CD4-positive, alpha-beta T cell (primary cell): ENCODE measurements around the gene CDK17. TPM values are rescaled to one million over a fixed set of nuclear protein-coding genes. Genes with fewer than 3 reads are reported as not detected.

Source experiments
- ATAC-seq: fragments of 200-7000 bp; cut with Tn5 transposase; one replicate; pipeline ENCODE4 v1.10.0; 2022; ENCODE audit warnings: mild to moderate bottlenecking; ENCODE audit not compliant: poor library complexity
- CTCF ChIA-PET: fragments of 350-600 bp; sonication (Branson Sonifier 250); formaldehyde crosslinking; loops from one replicate; lab custom pipeline; 2021; ENCODE audit warnings: antibody characterized with exemption, inconsistent platforms; lab: Charles Lee
- POLR2A ChIA-PET: fragments of 350-600 bp; sonication (Branson Sonifier 250); formaldehyde crosslinking; loops from one replicate; lab custom pipeline; 2021; ENCODE audit warnings: antibody characterized with exemption, inconsistent platforms; lab: Charles Lee
- DNase-seq, 14 experiments: peaks; one replicate each; pipeline ENCODE4 v3.0.0-alpha.2; 2013 to 2020; ENCODE audit warnings: mixed read lengths in 2 of 14
- H3K27ac ChIP-seq, 2 donors: one replicate each; pipeline versions ENCODE4 v1.5.1 to v1.7.0; 2013; ENCODE audit warnings: low read length in 2 of 2, low read depth in 1 of 2, mild to moderate bottlenecking in 1 of 2
- H3K27me3 ChIP-seq, 2 experiments: 1 replicate in 1 of 2; 2 replicates in 1 of 2; pipeline versions ENCODE4 v1.6.1 to v1.7.0; 2013; ENCODE audit warnings: low read length in 2 of 2, control low read depth in 1 of 2, mild to moderate bottlenecking in 1 of 2, moderate library complexity in 1 of 2; ENCODE audit not compliant: insufficient read depth in 2 of 2, control insufficient read depth in 1 of 2
- H3K36me3 ChIP-seq: one replicate; pipeline ENCODE4 v1.6.1; 2013; ENCODE audit warnings: low read length, control low read depth; ENCODE audit not compliant: insufficient read depth
- H3K4me1 ChIP-seq: one replicate; pipeline ENCODE4 v1.6.1; 2013; ENCODE audit warnings: low read length, control low read depth; ENCODE audit not compliant: insufficient read depth
- H3K4me3 ChIP-seq: one replicate; pipeline ENCODE4 v1.5.1; 2013; ENCODE audit warnings: mild to moderate bottlenecking, low read length, moderate library complexity
- H3K9me3 ChIP-seq, 2 experiments: 1 replicate in 1 of 2; 2 replicates in 1 of 2; pipeline versions ENCODE4 v1.6.1 to v1.7.0; 2013; ENCODE audit warnings: low read length in 2 of 2, mild to moderate bottlenecking in 2 of 2, control low read depth in 1 of 2, moderate library complexity in 1 of 2; ENCODE audit not compliant: control insufficient read depth in 1 of 2, insufficient read depth in 1 of 2
- H3K27ac Mint-ChIP-seq: one replicate; pipeline ENCODE4 v1.8.0; 2020; ENCODE audit warnings: mixed read lengths
- H3K27me3 Mint-ChIP-seq: one replicate; pipeline ENCODE4 v1.8.0; 2021; ENCODE audit warnings: mixed read lengths
- H3K36me3 Mint-ChIP-seq: one replicate; pipeline ENCODE4 v1.8.0; 2021; ENCODE audit warnings: low read depth, mixed read lengths
- H3K4me1 Mint-ChIP-seq: one replicate; pipeline ENCODE4 v1.8.0; 2021; ENCODE audit warnings: low read depth, mixed read lengths
- H3K4me3 Mint-ChIP-seq: one replicate; pipeline ENCODE4 v1.8.0; 2020; ENCODE audit warnings: mild to moderate bottlenecking, mixed read lengths
- H3K9me3 Mint-ChIP-seq: one replicate; pipeline ENCODE4 v1.8.0; 2020; ENCODE audit warnings: mixed read lengths
- CTCF ChIP-seq: fragments of 200-600 bp; IDR thresholded peaks from one replicate; pipeline ENCODE4 v1.8.0; 2022; ENCODE audit warnings: antibody characterized with exemption, mild to moderate bottlenecking
- intact Hi-C, 2 experiments: fragments of 100-400 bp; cut with DNase I in 1 of 2; cut with micrococcal nuclease in 1 of 2; formaldehyde crosslinking; loops; one replicate each; pipeline versions ENCODE4 v1.15.1 to v1.9.0; 2023 to 2025; cut with DNase I, micrococcal nuclease
- total RNA-seq, 174 experiments: library from RNA in 2 of 174; stranded (reverse) in 2 of 174; gene quantifications; one replicate each; pipeline ENCODE4 v1.2.3 and lab custom pipeline; 2021 to 2026

Gene CDK17
- total RNA-seq, 2 experiments from 2014 or later = 112 to 113 TPM

DNA sequence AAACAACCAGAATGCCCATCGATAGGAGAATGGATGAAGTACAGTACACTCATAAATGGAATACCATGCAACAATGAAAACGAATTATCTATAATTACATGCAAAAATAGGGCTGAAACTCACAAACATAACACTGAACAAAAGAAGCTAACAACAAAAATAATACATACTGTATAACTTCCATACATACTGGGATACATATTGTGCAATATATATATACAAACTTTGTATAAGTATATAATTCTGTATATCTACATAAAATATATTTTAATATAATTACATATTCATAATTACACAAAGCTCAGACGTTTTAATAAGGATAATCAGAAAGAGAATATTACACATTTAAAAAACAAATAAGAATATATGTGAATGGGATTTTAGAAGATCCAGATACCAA, 90.2 kb downstream of the CDK17 start:
- Mint-ChIP-seq H3K36me3 (peaks cover 72% of the 10 kb centered on the region), H3K4me3 (no peak overlapping the region), H3K27me3 (no peaks in the 10 kb centered on the region), H3K4me1 (peaks cover 44% of the 10 kb centered on the region), H3K9me3 (no peaks in the 10 kb centered on the region), H3K27ac (no peak overlapping the region)
- H3K4me1 ChIP-seq = no peaks in the 10 kb centered on the region
- no peaks in the 10 kb centered on the region for H3K27me3 ChIP-seq
- no peak for ATAC-seq
- POLR2A ChIA-PET = interaction anchor here (7.1 kb wide), 1 partner anchor 90 kb away, joined by 67 read pairs; the partner anchor contains the start of gene CDK17
- no peak for DNase-seq
- intact Hi-C loops = no loop called here
- H3K4me3 ChIP-seq = no peak overlapping the region
- no peak overlapping the region for H3K27ac ChIP-seq
- CTCF ChIA-PET = no interaction called here
- no peak for TF ChIP-seq CTCF
- H3K9me3 ChIP-seq = no peaks in the 10 kb centered on the region
- H3K36me3 ChIP-seq = peaks cover 19% of the 10 kb centered on the region

GRCh38 chr12:96308881-96309280, 91.4 kb downstream of the CDK17 start:
- intact Hi-C loops = loop anchor here (5.0 to 10.0 kb wide), 3 partner anchors 46 to 88 kb away; no protein-coding TSS in a partner anchor
- Mint-ChIP-seq H3K9me3 (no peaks in the 10 kb centered on the region), H3K36me3 (peaks cover 84% of the 10 kb centered on the region), H3K27ac (peak overlapping the region; percentile 10), H3K4me1 (peaks cover 40% of the 10 kb centered on the region), H3K4me3 (no peak overlapping the region), H3K27me3 (no peaks in the 10 kb centered on the region)
- Histone ChIP-seq H3K4me3 (no peak overlapping the region), H3K36me3 (peaks cover 19% of the 10 kb centered on the region), H3K4me1 (no peaks in the 10 kb centered on the region), H3K9me3 (no peaks in the 10 kb centered on the region), H3K27ac (no peak overlapping the region), H3K27me3 (no peaks in the 10 kb centered on the region)
- ChIA-PET CTCF (interaction anchor here (0.9 kb wide), 1 partner anchor 24 kb away, joined by 3 read pairs; no protein-coding TSS in a partner anchor), POLR2A (interaction anchor here (1.0 kb wide), 1 partner anchor 18 kb away, joined by 3 read pairs; no protein-coding TSS in a partner anchor)
- DNase-seq = no peak
- no peak for ATAC-seq
- no peak for TF ChIP-seq CTCF

- Mint-ChIP-seq H3K4me1 (peaks cover 44% of the 10 kb centered on the region), H3K27me3 (no peaks in the 10 kb centered on the region), H3K9me3 (no peaks in the 10 kb centered on the region), H3K27ac (peak overlapping the region; percentile 12), H3K36me3 (peaks cover 67% of the 10 kb centered on the region), H3K4me3 (no peak overlapping the region)
- Histone ChIP-seq H3K9me3 (no peaks in the 10 kb centered on the region), H3K4me3 (no peak overlapping the region), H3K4me1 (no peaks in the 10 kb centered on the region), H3K27me3 (no peaks in the 10 kb centered on the region), H3K36me3 (peaks cover 3% of the 10 kb centered on the region), H3K27ac (no peak overlapping the region)
- ChIA-PET POLR2A (no interaction called here), CTCF (no interaction called here)
- intact Hi-C loops = loop anchor here (5.0 to 10.0 kb wide), 3 partner anchors 49 to 92 kb away; no protein-coding TSS in a partner anchor
- ATAC-seq (no peak), DNase-seq (no peak)
- no peak for TF ChIP-seq CTCF
These were observed 94.6 kb downstream of the CDK17 start for GRCh38 chr12:96305665-96306064.
